Measurements from ENCODE around the gene ZNF276. TPM values are rescaled to one million over a fixed set of nuclear protein-coding genes. Genes with fewer than 3 reads are reported as not detected.

ZNF276 gene
- total RNA-seq, 4 donors from 2014 or later, result 48.6 to 146 (median 68.8) TPM

- Histone ChIP-seq H3K27ac (no peak overlapping the region), H3K9me3 (no peaks in the 10 kb centered on the region), H3K27me3 (no peaks in the 10 kb centered on the region), H3K36me3 (peaks cover 3 to 100% (median 47%) of the 10 kb centered on the region in 3 donors), H3K4me3 (no peak overlapping the region), H3K4me1 (peaks cover 0 to 10% (median 0%) of the 10 kb centered on the region in 4 donors)
- DNase-seq (ENCODE audit: low spot score in 2 of 2), result no peak
- TF ChIP-seq EP300 (IDR thresholded peaks at IDR 0.05) (no peak), CTCF (IDR thresholded peaks at IDR 0.05) (no peak), POLR2A (IDR thresholded peaks at IDR 0.05) (no peak)
- WGBS, 2 donors, result 56 to 58% methylated on average over 14 of the region's 14 CpGs
Measured at GRCh38 chr16:89729863-89730593, 8.7 kb downstream of the ZNF276 start.

GRCh38 chr16:89730610-89731234 is 9.4 kb downstream of the ZNF276 start:
- no peak overlapping the region for H3K27ac ChIP-seq
- no peak for TF ChIP-seq CTCF (IDR thresholded peaks at IDR 0.05)
- no peak for TF ChIP-seq POLR2A (IDR thresholded peaks at IDR 0.05)
- TF ChIP-seq EP300 (IDR thresholded peaks at IDR 0.05), result no peak
- H3K4me3 ChIP-seq, result no peak overlapping the region
- no peaks in the 10 kb centered on the region for H3K27me3 ChIP-seq
- peaks cover 3 to 100% (median 53%) of the 10 kb centered on the region in 3 donors for H3K36me3 ChIP-seq
- WGBS, 2 donors, result 70 to 74% methylated on average over 20 to 21 of the region's 22 CpGs
- no peaks in the 10 kb centered on the region for H3K9me3 ChIP-seq
- H3K4me1 ChIP-seq, result peaks cover 0 to 3% (median 0%) of the 10 kb centered on the region in 4 donors
- no peak for DNase-seq (ENCODE audit: low spot score in 2 of 2)

- no peak overlapping the region for H3K27ac ChIP-seq
- WGBS, 2 donors, result 80 to 85% methylated on average over 24 of the region's 24 CpGs
Measured at GRCh38 chr16:89732142-89732917, 11.0 kb downstream of the ZNF276 start.

GRCh38 chr16:89732918-89733242 is 11.5 kb downstream of the ZNF276 start:
- Histone ChIP-seq H3K27me3 (no peaks in the 10 kb centered on the region), H3K4me3 (no peak overlapping the region), H3K27ac (no peak overlapping the region), H3K4me1 (no peaks in the 10 kb centered on the region), H3K36me3 (peaks cover 9 to 100% (median 50%) of the 10 kb centered on the region in 3 donors), H3K9me3 (no peaks in the 10 kb centered on the region)
- no peak for DNase-seq (ENCODE audit: low spot score in 2 of 2)
- 85 to 92% methylated on average over 9 of the region's 9 CpGs for WGBS, 2 donors
- TF ChIP-seq CTCF (IDR thresholded peaks at IDR 0.05) (no peak), EP300 (IDR thresholded peaks at IDR 0.05) (no peak), POLR2A (IDR thresholded peaks at IDR 0.05) (no peak)

More at GRCh38 chr16:89732142-89732917, 11.0 kb downstream of the ZNF276 start:
- H3K4me1 ChIP-seq, result no peaks in the 10 kb centered on the region
- H3K36me3 ChIP-seq, result peaks cover 6 to 100% (median 46%) of the 10 kb centered on the region in 3 donors
- H3K4me3 ChIP-seq, result no peak overlapping the region
- H3K27me3 ChIP-seq, result no peaks in the 10 kb centered on the region
- no peak for DNase-seq (ENCODE audit: low spot score in 2 of 2)
- TF ChIP-seq CTCF (IDR thresholded peaks at IDR 0.05) (no peak), POLR2A (IDR thresholded peaks at IDR 0.05) (no peak), EP300 (IDR thresholded peaks at IDR 0.05) (no peak)
- H3K9me3 ChIP-seq, result no peaks in the 10 kb centered on the region
